Panc1 (cell line): ENCODE measurements around the gene SLC4A2. TPM values are rescaled to one million over a fixed set of nuclear protein-coding genes. Genes with fewer than 3 reads are reported as not detected.

Experiments used
- ATAC-seq: fragments of 200-7000 bp; cut with Tn5 transposase; 2 replicates; pipeline ENCODE4 v1.9.1; 2020; ENCODE audit warnings: mild to moderate bottlenecking, moderate library complexity
- BruUV-seq: library from RNA; stranded (reverse); fragments of 400-500 nt; replicated peaks from 2 replicates; lab custom pipeline; 2021; lab: Mats Ljungman, UMichigan
- CTCF ChIA-PET: fragments of 300-600 bp; sonication (Branson Sonifier 250); formaldehyde crosslinking; loops from one replicate; lab custom pipeline; 2022; ENCODE audit warnings: antibody characterized with exemption; lab: Charles Lee
- POLR2A ChIA-PET: fragments of 300-600 bp; sonication (Branson Sonifier 250); formaldehyde crosslinking; loops from one replicate; lab custom pipeline; 2022; ENCODE audit warnings: antibody characterized with exemption; lab: Charles Lee
- DNase-seq: peaks from one replicate; pipeline ENCODE4 v3.0.0-alpha.2; 2010; ENCODE audit warnings: low read depth, low spot score
- H3K27ac ChIP-seq: 2 replicates; pipeline ENCODE4 v1.5.1; 2011; ENCODE audit warnings: mild to moderate bottlenecking, low read length, inconsistent platforms
- H3K27me3 ChIP-seq: fragments of 200-500 bp; sonication (Bioruptor generic); 2 replicates; pipeline ENCODE4 v1.6.0; 2014; ENCODE audit warnings: low read length, inconsistent platforms; ENCODE audit not compliant: control insufficient read depth, insufficient read depth
- H3K36me3 ChIP-seq: fragments of 200-500 bp; sonication (Bioruptor generic); 2 replicates; pipeline ENCODE4 v1.5.1; 2014; ENCODE audit warnings: inconsistent platforms, mild to moderate bottlenecking, low read length, moderate library complexity; ENCODE audit not compliant: control insufficient read depth, insufficient read depth
- H3K4me1 ChIP-seq: 2 replicates; pipeline ENCODE4 v1.5.1; 2011; ENCODE audit warnings: inconsistent platforms, mild to moderate bottlenecking, low read length, moderate library complexity; ENCODE audit not compliant: control insufficient read depth, insufficient read depth
- H3K4me3 ChIP-seq, 2 experiments: 2 replicates each; pipeline ENCODE4 v1.5.1; 2011 to 2012; ENCODE audit warnings: low read depth in 2 of 2, low read length in 2 of 2, mild to moderate bottlenecking in 2 of 2, inconsistent platforms in 1 of 2, moderate library complexity in 1 of 2
- H3K9me3 ChIP-seq: fragments of 200-500 bp; sonication (Bioruptor generic); 2 replicates; pipeline ENCODE4 v1.5.1; 2014; ENCODE audit warnings: low read depth, mild to moderate bottlenecking, inconsistent platforms, low read length, moderate library complexity; ENCODE audit not compliant: control insufficient read depth, insufficient read depth
- POLR2AphosphoS5 ChIP-seq: IDR thresholded peaks from 2 replicates; pipeline ENCODE4 v1.6.1; 2012; ENCODE audit warnings: mild to moderate bottlenecking, low read depth, low read length, moderate library complexity
- SIN3A ChIP-seq: IDR thresholded peaks from 2 replicates; pipeline ENCODE4 v1.6.1; 2012; ENCODE audit warnings: low read depth, mild to moderate bottlenecking, low read length, moderate library complexity, borderline replicate concordance; ENCODE audit not compliant: insufficient read depth
- TCF7L2 ChIP-seq: IDR thresholded peaks from 2 replicates; pipeline ENCODE4 v1.6.1; 2011; ENCODE audit warnings: mild to moderate bottlenecking, low read depth, low read length, inconsistent platforms
- in situ Hi-C: cut with HindIII; loops from 2 replicates; pipeline ENCODE4 v1.10.0; 2016; ENCODE audit warnings: low sequenced_read_pairs, low pct_unique_long_range_greater_than_20kb
- intact Hi-C: fragments of 100-400 bp; cut with micrococcal nuclease; formaldehyde crosslinking; loops from one replicate; pipeline ENCODE4 v1.10.0; 2022; ENCODE audit not compliant: unreplicated experiment
- total RNA-seq: library from RNA; stranded (reverse); gene quantifications from one replicate; pipeline ENCODE4 v1.2.1, GENCODE V29; 2021; ENCODE audit not compliant: unreplicated experiment
- TF ChIP-seq, protein P1 (sequence below): fragments of 450-650 bp; IDR thresholded peaks from 2 replicates; pipeline ENCODE4 v1.5.1; 2017; ENCODE audit warnings: mild to moderate bottlenecking
- TF ChIP-seq, protein P2 (sequence below), 2 experiments: IDR thresholded peaks; 2 replicates each; pipeline ENCODE4 v1.6.1; 2011 to 2012; ENCODE audit warnings: low read depth in 2 of 2, control low read depth in 1 of 2, low read length in 1 of 2, mild to moderate bottlenecking in 1 of 2, moderate library complexity in 1 of 2; ENCODE audit not compliant: insufficient read depth in 1 of 2

The SLC4A2 gene
- total RNA-seq, 1 experiment from 2014 or later, result 580 TPM

DNA sequence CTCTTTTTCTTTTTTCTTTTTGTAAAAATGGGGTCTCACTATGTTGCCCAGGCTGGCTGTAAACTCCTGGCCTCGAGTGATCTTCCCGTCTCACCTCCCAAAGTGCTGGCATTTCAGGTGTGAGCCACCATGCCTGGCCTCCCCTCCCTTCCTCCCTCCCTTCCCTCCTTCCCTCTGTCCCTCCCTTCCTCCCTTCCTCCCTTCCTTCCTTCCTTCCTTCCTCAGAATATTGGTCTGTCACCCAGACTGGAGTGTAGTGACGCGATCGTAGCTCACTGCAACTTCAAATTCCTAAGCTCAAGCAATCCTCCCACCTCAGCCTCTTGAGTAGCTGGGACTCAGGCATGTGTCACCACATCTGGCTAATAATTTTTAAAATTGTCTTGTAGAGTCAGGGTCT lies 35.3 kb downstream of the SLC4A2 start:
- BruUV-seq, result no TSS peak
- no peaks in the 10 kb centered on the region for H3K27me3 ChIP-seq
- DNase-seq (no peak), ATAC-seq (no peak; the same call in 1 of the 2 replicates)
- H3K27ac ChIP-seq, result no peak overlapping the region
- no peaks in the 10 kb centered on the region for H3K9me3 ChIP-seq
- ChIA-PET POLR2A (interaction anchor here (0.6 to 0.8 kb wide), 3 partner anchors 32 to 75 kb away, joined by 3 to 15 read pairs (median 6); no protein-coding TSS in a partner anchor), CTCF (interaction anchor here (0.5 to 0.7 kb wide), 2 partner anchors 18 to 34 kb away, joined by 3 to 4 read pairs; no protein-coding TSS in a partner anchor)
- intact Hi-C loops (no loop called here), in situ Hi-C loops (no loop called here)
- peaks cover 7% of the 10 kb centered on the region; the same call in 1 of the 2 replicates for H3K4me1 ChIP-seq
- TF ChIP-seq, protein P1, sequence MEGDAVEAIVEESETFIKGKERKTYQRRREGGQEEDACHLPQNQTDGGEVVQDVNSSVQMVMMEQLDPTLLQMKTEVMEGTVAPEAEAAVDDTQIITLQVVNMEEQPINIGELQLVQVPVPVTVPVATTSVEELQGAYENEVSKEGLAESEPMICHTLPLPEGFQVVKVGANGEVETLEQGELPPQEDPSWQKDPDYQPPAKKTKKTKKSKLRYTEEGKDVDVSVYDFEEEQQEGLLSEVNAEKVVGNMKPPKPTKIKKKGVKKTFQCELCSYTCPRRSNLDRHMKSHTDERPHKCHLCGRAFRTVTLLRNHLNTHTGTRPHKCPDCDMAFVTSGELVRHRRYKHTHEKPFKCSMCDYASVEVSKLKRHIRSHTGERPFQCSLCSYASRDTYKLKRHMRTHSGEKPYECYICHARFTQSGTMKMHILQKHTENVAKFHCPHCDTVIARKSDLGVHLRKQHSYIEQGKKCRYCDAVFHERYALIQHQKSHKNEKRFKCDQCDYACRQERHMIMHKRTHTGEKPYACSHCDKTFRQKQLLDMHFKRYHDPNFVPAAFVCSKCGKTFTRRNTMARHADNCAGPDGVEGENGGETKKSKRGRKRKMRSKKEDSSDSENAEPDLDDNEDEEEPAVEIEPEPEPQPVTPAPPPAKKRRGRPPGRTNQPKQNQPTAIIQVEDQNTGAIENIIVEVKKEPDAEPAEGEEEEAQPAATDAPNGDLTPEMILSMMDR, result no peak
- TF ChIP-seq, protein P2, sequence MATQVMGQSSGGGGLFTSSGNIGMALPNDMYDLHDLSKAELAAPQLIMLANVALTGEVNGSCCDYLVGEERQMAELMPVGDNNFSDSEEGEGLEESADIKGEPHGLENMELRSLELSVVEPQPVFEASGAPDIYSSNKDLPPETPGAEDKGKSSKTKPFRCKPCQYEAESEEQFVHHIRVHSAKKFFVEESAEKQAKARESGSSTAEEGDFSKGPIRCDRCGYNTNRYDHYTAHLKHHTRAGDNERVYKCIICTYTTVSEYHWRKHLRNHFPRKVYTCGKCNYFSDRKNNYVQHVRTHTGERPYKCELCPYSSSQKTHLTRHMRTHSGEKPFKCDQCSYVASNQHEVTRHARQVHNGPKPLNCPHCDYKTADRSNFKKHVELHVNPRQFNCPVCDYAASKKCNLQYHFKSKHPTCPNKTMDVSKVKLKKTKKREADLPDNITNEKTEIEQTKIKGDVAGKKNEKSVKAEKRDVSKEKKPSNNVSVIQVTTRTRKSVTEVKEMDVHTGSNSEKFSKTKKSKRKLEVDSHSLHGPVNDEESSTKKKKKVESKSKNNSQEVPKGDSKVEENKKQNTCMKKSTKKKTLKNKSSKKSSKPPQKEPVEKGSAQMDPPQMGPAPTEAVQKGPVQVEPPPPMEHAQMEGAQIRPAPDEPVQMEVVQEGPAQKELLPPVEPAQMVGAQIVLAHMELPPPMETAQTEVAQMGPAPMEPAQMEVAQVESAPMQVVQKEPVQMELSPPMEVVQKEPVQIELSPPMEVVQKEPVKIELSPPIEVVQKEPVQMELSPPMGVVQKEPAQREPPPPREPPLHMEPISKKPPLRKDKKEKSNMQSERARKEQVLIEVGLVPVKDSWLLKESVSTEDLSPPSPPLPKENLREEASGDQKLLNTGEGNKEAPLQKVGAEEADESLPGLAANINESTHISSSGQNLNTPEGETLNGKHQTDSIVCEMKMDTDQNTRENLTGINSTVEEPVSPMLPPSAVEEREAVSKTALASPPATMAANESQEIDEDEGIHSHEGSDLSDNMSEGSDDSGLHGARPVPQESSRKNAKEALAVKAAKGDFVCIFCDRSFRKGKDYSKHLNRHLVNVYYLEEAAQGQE (IDR thresholded peaks at IDR 0.05; ENCODE audit: insufficient read depth in 1 of 2, low read depth in 2 of 2, low read length in 1 of 2), result no peak
- TF ChIP-seq TCF7L2, result no peak
- no peak for TF ChIP-seq SIN3A
- TF ChIP-seq POLR2AphosphoS5, result no peak
- no peaks in the 10 kb centered on the region for H3K36me3 ChIP-seq
- H3K4me3 ChIP-seq, result no peak overlapping the region

GRCh38 chr7:151095123-151095797 lies 35.9 kb downstream of the SLC4A2 start:
- TF ChIP-seq POLR2AphosphoS5 (no peak), TCF7L2 (no peak), SIN3A (no peak)
- TF ChIP-seq, protein P2 (IDR thresholded peaks at IDR 0.05; ENCODE audit: insufficient read depth in 1 of 2, low read depth in 2 of 2, low read length in 1 of 2), result no peak
- TF ChIP-seq, protein P1, result no peak
- Histone ChIP-seq H3K9me3 (no peaks in the 10 kb centered on the region), H3K4me3 (no peak overlapping the region), H3K36me3 (no peaks in the 10 kb centered on the region), H3K27ac (no peak overlapping the region), H3K4me1 (0 out of 2 replicates have a peak, but pooled peaks cover 4% of the 10 kb centered on the region), H3K27me3 (no peaks in the 10 kb centered on the region)
- DNase-seq, result no peak
- CTCF ChIA-PET, result interaction anchor here (0.5 to 0.7 kb wide), 2 partner anchors 18 to 34 kb away, joined by 3 to 4 read pairs; no protein-coding TSS in a partner anchor
- in situ Hi-C loops (no loop called here), intact Hi-C loops (no loop called here)
- peak; percentile 58; the same call in 1 of the 2 replicates for ATAC-seq
- no TSS peak for BruUV-seq
- POLR2A ChIA-PET, result interaction anchor here (0.7 to 0.8 kb wide), 2 partner anchors 33 to 62 kb away, joined by 3 to 15 read pairs; no protein-coding TSS in a partner anchor
